ENCODE data around the gene AREL1. TPM values are rescaled to one million over a fixed set of nuclear protein-coding genes. Genes with fewer than 3 reads are reported as not detected.
A peak's percentile ranks its signal among the peaks of the same experiment; 100 is the strongest.

Gene AREL1
- total and polyA plus RNA-seq, 7 donors = 4.8 to 20.2 (median 12.5) TPM

- WGBS, 2 donors = 93 to 99% methylated on average over 1 of the region's 1 CpG
- Histone ChIP-seq H3K4me3 (no peak overlapping the region), H3K4me1 (peaks cover 0 to 6% (median 0%) of the 10 kb centered on the region in 4 donors), H3K36me3 (peaks cover 0 to 5% (median 0%) of the 10 kb centered on the region in 4 donors), H3K27ac (no peak overlapping the region), H3K27me3 (peaks cover 0 to 21% (median 6%) of the 10 kb centered on the region in 3 donors), H3K9me3 (no peaks in the 10 kb centered on the region)
- DNase-seq = no peak
- TF ChIP-seq CTCF (IDR thresholded peaks at IDR 0.05) (no peak), POLR2AphosphoS5 (IDR thresholded peaks at IDR 0.05) (no peak), POLR2A (IDR thresholded peaks at IDR 0.05) (no peak), EP300 (IDR thresholded peaks at IDR 0.05) (no peak)
- intact Hi-C loops (cut with DNase I) = no loop called here
Observed at GRCh38 chr14:74650927-74651686, 61.8 kb downstream of the AREL1 start.

GRCh38 chr14:74649673-74650072 lies 63.2 kb downstream of the AREL1 start:
- Histone ChIP-seq H3K27ac (no peak overlapping the region), H3K36me3 (no peaks in the 10 kb centered on the region), H3K4me1 (peaks cover 0 to 6% (median 0%) of the 10 kb centered on the region in 4 donors), H3K4me3 (no peak overlapping the region), H3K9me3 (no peaks in the 10 kb centered on the region), H3K27me3 (peaks cover 0 to 35% (median 11%) of the 10 kb centered on the region in 3 donors)
- TF ChIP-seq EP300 (IDR thresholded peaks at IDR 0.05) = no peak
- TF ChIP-seq POLR2AphosphoS5 (IDR thresholded peaks at IDR 0.05) = no peak
- DNase-seq = no peak
- 95% methylated on average over 2 of the region's 2 CpGs for whole genome bisulfite sequencing, 2 donors
- intact Hi-C loops (cut with DNase I) = no loop called here

GRCh38 chr14:74649167-74649566 lies 63.7 kb downstream of the AREL1 start:
- intact Hi-C loops (cut with DNase I) = no loop called here
- Histone ChIP-seq H3K36me3 (no peaks in the 10 kb centered on the region), H3K4me3 (no peak overlapping the region), H3K4me1 (peaks cover 0 to 6% (median 0%) of the 10 kb centered on the region in 4 donors), H3K27me3 (peaks cover 0 to 40% (median 15%) of the 10 kb centered on the region in 3 donors), H3K27ac (no peak overlapping the region), H3K9me3 (no peaks in the 10 kb centered on the region)
- 79 to 83% methylated on average over 7 of the region's 7 CpGs for WGBS, 2 donors
- no peak for TF ChIP-seq POLR2AphosphoS5 (IDR thresholded peaks at IDR 0.05)
- TF ChIP-seq POLR2A (IDR thresholded peaks at IDR 0.05) = no peak
- no peak for TF ChIP-seq EP300 (IDR thresholded peaks at IDR 0.05)
- DNase-seq = no peak

GRCh38 chr14:74648601-74649000 lies 64.3 kb downstream of the AREL1 start:
- Histone ChIP-seq H3K4me1 (peaks cover 0 to 6% (median 0%) of the 10 kb centered on the region in 4 donors), H3K36me3 (no peaks in the 10 kb centered on the region), H3K4me3 (no peak overlapping the region), H3K27me3 (peaks cover 0 to 45% (median 15%) of the 10 kb centered on the region in 3 donors), H3K9me3 (no peaks in the 10 kb centered on the region), H3K27ac (no peak overlapping the region)
- intact Hi-C loops (cut with DNase I) = no loop called here
- WGBS, 2 donors = 84 to 85% methylated on average over 7 of the region's 7 CpGs
- DNase-seq = peak; percentile 39
- TF ChIP-seq CTCF (IDR thresholded peaks at IDR 0.05) = no peak
- no peak for TF ChIP-seq POLR2AphosphoS5 (IDR thresholded peaks at IDR 0.05)

GRCh38 chr14:74647678-74648461 lies 65.0 kb downstream of the AREL1 start:
- H3K4me1 ChIP-seq = peaks cover 0 to 6% (median 0%) of the 10 kb centered on the region in 4 donors
- WGBS, 2 donors = 40 to 47% methylated on average over 7 of the region's 7 CpGs

More at GRCh38 chr14:74647678-74648461, 65.0 kb downstream of the AREL1 start:
- Histone ChIP-seq H3K4me3 (no peak overlapping the region), H3K36me3 (no peaks in the 10 kb centered on the region), H3K27ac (no peak overlapping the region), H3K27me3 (peaks cover 0 to 52% (median 15%) of the 10 kb centered on the region in 3 donors), H3K9me3 (no peaks in the 10 kb centered on the region)
- DNase-seq = peak; percentile 61
- no peak for TF ChIP-seq POLR2A (IDR thresholded peaks at IDR 0.05)
- TF ChIP-seq EP300 (IDR thresholded peaks at IDR 0.05) = no peak
- no peak for TF ChIP-seq POLR2AphosphoS5 (IDR thresholded peaks at IDR 0.05)
- no peak for TF ChIP-seq CTCF (IDR thresholded peaks at IDR 0.05)
- intact Hi-C loops (cut with DNase I) = no loop called here

All from sigmoid colon (tissue), 7 donors.